OCI-LY7 (cell line): ENCODE data around the gene RPUSD3. TPM values are rescaled to one million over a fixed set of nuclear protein-coding genes. Genes with fewer than 3 reads are reported as not detected.

Experiments used
- BruUV-seq: library from RNA; stranded (reverse); fragments of 400-500 nt; replicated peaks from 2 replicates; lab custom pipeline; 2021; lab: Mats Ljungman, UMichigan
- CTCF ChIA-PET: fragments of 300-600 bp; sonication (Branson Sonifier 250); formaldehyde crosslinking; loops from one replicate; lab custom pipeline; 2022; ENCODE audit warnings: antibody characterized with exemption; ENCODE audit not compliant: unreplicated experiment; lab: Charles Lee
- POLR2A ChIA-PET: fragments of 300-600 bp; sonication (Branson Sonifier 250); formaldehyde crosslinking; loops from one replicate; lab custom pipeline; 2022; ENCODE audit warnings: antibody characterized with exemption; lab: Charles Lee
- DNase-seq: peaks from one replicate; pipeline ENCODE4 v3.0.0-alpha.2; 2015; ENCODE audit warnings: low spot score
- H2AFZ ChIP-seq: fragments of 200-600 bp; sonication (generic), shearing (Covaris generic); 2 replicates; pipeline ENCODE4 v1.6.1; 2014; ENCODE audit warnings: mild to moderate bottlenecking, antibody characterized with exemption, low read length, moderate library complexity
- H3K27ac ChIP-seq: fragments of 200-600 bp; sonication (generic); 2 replicates; pipeline ENCODE4 v1.5.1; 2014; ENCODE audit warnings: mixed run types, low read depth, mild to moderate bottlenecking, moderate library complexity, low read length, inconsistent platforms; ENCODE audit not compliant: poor library complexity, severe bottlenecking
- H3K36me3 ChIP-seq: fragments of 200-600 bp; sonication (generic); 2 replicates; pipeline ENCODE4 v1.6.1; 2014; ENCODE audit warnings: mild to moderate bottlenecking, antibody characterized with exemption, low read length, moderate library complexity, mixed read lengths; ENCODE audit not compliant: insufficient read depth
- H3K4me1 ChIP-seq: fragments of 200-600 bp; sonication (generic); 2 replicates; pipeline ENCODE4 v1.5.1; 2014; ENCODE audit warnings: mild to moderate bottlenecking, low read length; ENCODE audit not compliant: insufficient read depth, poor library complexity, severe bottlenecking
- H3K4me2 ChIP-seq: fragments of 200-600 bp; sonication (generic); 2 replicates; pipeline ENCODE4 v1.6.1; 2014; ENCODE audit warnings: mild to moderate bottlenecking, low read length
- H3K4me3 ChIP-seq: fragments of 200-600 bp; sonication (generic); 2 replicates; pipeline ENCODE4 v1.5.1; 2014; ENCODE audit warnings: mild to moderate bottlenecking, low read depth, low read length; ENCODE audit not compliant: poor library complexity, severe bottlenecking
- H3K79me2 ChIP-seq: fragments of 200-600 bp; sonication (generic); 2 replicates; pipeline ENCODE4 v1.6.1; 2016; ENCODE audit warnings: low read depth, mild to moderate bottlenecking, low read length, moderate library complexity, mixed read lengths; ENCODE audit not compliant: insufficient read depth
- H3K9me2 ChIP-seq: fragments of 200-600 bp; sonication (generic); 2 replicates; pipeline ENCODE4 v1.6.1; 2016; ENCODE audit warnings: mild to moderate bottlenecking, low read length, mixed read lengths; ENCODE audit not compliant: insufficient read depth
- H3K9me3 ChIP-seq: fragments of 200-600 bp; sonication (generic); 2 replicates; pipeline ENCODE4 v1.6.1; 2014; ENCODE audit warnings: mild to moderate bottlenecking, mixed run types, low read length, mixed read lengths
- H4K20me1 ChIP-seq: fragments of 200-600 bp; sonication (generic); 2 replicates; pipeline ENCODE4 v1.6.1; 2014; ENCODE audit warnings: mild to moderate bottlenecking, antibody characterized with exemption, low read length, moderate library complexity, mixed read lengths; ENCODE audit not compliant: insufficient read depth
- EZH2phosphoT487 ChIP-seq: fragments of 200-600 bp; sonication (generic); IDR thresholded peaks from 2 replicates; pipeline ENCODE4 v1.6.1; 2018; ENCODE audit warnings: low read depth, borderline replicate concordance, mild to moderate bottlenecking, mixed run types, antibody characterized with exemption, low read length, moderate library complexity, mixed read lengths
- intact Hi-C: fragments of 100-400 bp; cut with micrococcal nuclease; formaldehyde crosslinking; loops from one replicate; pipeline ENCODE4 v1.10.0; 2022; ENCODE audit not compliant: unreplicated experiment
- total RNA-seq, 2 experiments: library from RNA; depleted of rRNA in 1 of 2; stranded (reverse); fragments of >200 nt in 1 of 2; shearing (Covaris generic) in 1 of 2; gene quantifications; 2 replicates each; pipeline ENCODE4 v1.2.3, GENCODE V29; 2014 to 2022
- TF ChIP-seq, protein P1 (sequence below): fragments of 200-600 bp; sonication (generic); conservative IDR thresholded peaks from 2 replicates; pipeline ENCODE4 v1.5.1; 2014; ENCODE audit warnings: mild to moderate bottlenecking, antibody characterized with exemption, low read length, moderate library complexity, mixed read lengths

The RPUSD3 gene
- total RNA-seq, 2 experiments from 2014 or later = 44.2 to 59.2 TPM

DNA sequence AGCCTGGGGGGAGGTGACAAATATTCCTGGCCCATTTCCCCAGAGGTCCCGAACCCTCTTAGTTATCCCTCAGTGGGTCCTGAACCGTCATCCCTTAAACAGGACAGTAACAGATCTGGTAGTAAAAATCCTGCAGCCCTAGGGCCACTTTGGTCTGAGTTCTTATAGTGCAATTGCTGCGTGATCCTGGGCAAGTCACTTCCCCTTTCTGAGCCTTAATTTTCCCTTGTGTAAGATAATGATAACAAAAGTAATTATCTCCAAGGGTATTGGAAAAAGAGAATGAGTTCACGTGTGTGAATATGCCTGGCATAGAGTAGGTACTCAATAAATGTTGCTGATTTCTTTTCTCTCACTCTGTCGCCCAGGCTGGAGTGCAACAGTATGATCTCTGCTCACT is 43.7 kb upstream of the RPUSD3 start:
- Histone ChIP-seq H3K4me2 (no peak overlapping the region), H2AFZ (no peak overlapping the region), H3K27ac (no peak overlapping the region), H3K4me1 (peaks cover 11% of the 10 kb centered on the region), H3K36me3 (peaks cover 7% of the 10 kb centered on the region), H3K79me2 (peaks cover 19% of the 10 kb centered on the region), H4K20me1 (no peaks in the 10 kb centered on the region), H3K9me2 (no peaks in the 10 kb centered on the region), H3K9me3 (no peaks in the 10 kb centered on the region), H3K4me3 (no peak overlapping the region)
- intact Hi-C loops = no loop called here
- ChIA-PET POLR2A (no interaction called here), CTCF (no interaction called here)
- no peak for DNase-seq
- BruUV-seq = no TSS peak
- no peak for TF ChIP-seq EZH2phosphoT487
- TF ChIP-seq, protein P1, sequence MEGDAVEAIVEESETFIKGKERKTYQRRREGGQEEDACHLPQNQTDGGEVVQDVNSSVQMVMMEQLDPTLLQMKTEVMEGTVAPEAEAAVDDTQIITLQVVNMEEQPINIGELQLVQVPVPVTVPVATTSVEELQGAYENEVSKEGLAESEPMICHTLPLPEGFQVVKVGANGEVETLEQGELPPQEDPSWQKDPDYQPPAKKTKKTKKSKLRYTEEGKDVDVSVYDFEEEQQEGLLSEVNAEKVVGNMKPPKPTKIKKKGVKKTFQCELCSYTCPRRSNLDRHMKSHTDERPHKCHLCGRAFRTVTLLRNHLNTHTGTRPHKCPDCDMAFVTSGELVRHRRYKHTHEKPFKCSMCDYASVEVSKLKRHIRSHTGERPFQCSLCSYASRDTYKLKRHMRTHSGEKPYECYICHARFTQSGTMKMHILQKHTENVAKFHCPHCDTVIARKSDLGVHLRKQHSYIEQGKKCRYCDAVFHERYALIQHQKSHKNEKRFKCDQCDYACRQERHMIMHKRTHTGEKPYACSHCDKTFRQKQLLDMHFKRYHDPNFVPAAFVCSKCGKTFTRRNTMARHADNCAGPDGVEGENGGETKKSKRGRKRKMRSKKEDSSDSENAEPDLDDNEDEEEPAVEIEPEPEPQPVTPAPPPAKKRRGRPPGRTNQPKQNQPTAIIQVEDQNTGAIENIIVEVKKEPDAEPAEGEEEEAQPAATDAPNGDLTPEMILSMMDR = no peak

DNA sequence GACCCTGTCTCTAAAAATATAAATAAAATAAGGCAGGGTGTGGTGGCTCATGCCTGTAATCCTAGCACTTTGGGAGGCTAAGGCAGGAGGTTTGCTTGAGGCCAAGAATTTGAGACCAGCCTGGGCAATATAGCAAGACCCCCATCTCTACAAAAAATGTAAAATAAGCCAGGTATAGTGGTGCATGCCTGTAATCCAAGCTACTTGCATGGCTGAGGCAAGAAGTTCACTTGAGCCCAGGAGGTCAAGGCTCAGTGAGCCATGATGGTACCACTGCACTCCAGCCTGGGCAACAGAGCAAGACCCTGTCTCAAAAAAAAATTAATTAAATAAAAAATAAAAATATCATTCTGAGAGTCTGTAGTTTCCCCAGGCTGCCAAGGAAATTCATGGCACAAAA is 42.5 kb upstream of the RPUSD3 start:
- intact Hi-C loops = no loop called here
- CTCF ChIA-PET = no interaction called here
- no peak for TF ChIP-seq EZH2phosphoT487
- TF ChIP-seq, protein P1 = no peak
- no peak for DNase-seq
- POLR2A ChIA-PET = no interaction called here
- Histone ChIP-seq H4K20me1 (no peaks in the 10 kb centered on the region), H3K9me3 (no peaks in the 10 kb centered on the region), H3K4me1 (peaks cover 6% of the 10 kb centered on the region), H3K79me2 (peaks cover 7% of the 10 kb centered on the region), H3K4me3 (no peak overlapping the region), H3K4me2 (no peak overlapping the region), H3K9me2 (no peaks in the 10 kb centered on the region), H3K36me3 (no peaks in the 10 kb centered on the region), H2AFZ (no peak overlapping the region), H3K27ac (no peak overlapping the region)
- no TSS peak for BruUV-seq

DNA sequence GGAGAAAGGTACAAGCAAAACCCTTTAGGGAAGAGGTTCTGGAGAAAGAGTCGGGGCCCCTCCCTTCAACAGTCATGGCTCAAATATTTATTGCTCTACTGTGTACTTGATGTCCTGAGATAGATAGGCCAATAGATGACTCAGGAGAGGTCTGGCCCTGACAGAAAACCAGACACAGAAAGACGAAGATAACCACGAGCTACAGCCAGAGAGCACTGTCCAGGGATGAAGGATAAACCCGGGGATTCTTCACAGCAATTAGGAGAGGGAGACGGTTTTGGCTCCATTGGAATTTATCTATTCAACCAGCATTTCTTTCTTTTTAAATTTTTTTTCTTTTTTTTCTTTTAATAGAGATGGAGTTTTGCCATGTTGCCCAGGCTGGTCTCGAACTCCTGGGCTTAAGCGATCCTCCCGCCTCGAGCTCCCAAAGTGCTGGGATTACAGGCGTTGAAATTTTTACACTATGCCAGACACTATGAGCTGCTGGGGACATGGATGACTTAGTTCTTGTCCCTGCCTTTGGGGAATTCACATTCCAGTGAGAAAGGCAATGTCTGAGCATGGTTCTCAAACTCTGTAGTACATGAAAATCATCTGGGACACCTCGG is 40.9 kb upstream of the RPUSD3 start:
- Histone ChIP-seq H3K9me3 (no peaks in the 10 kb centered on the region), H4K20me1 (no peaks in the 10 kb centered on the region), H3K4me3 (no peak overlapping the region), H3K27ac (no peak overlapping the region), H3K9me2 (no peaks in the 10 kb centered on the region), H3K4me1 (peaks cover under 1% of the 10 kb centered on the region), H2AFZ (no peak overlapping the region), H3K36me3 (no peaks in the 10 kb centered on the region), H3K4me2 (no peak overlapping the region), H3K79me2 (no peaks in the 10 kb centered on the region)
- TF ChIP-seq EZH2phosphoT487 = no peak
- TF ChIP-seq, protein P1 = no peak
- BruUV-seq = no TSS peak
- intact Hi-C loops = no loop called here
- DNase-seq = no peak
- ChIA-PET POLR2A (interaction anchor here (1.5 to 2.3 kb wide), 2 partner anchors 13 to 30 kb away, joined by 3 to 6 read pairs; no protein-coding TSS in a partner anchor), CTCF (no interaction called here)
